GM21619 (cell line): Measurements from ENCODE around the gene C3orf62.

Experiments
- ATAC-seq: cut with Tn5 transposase; IDR thresholded peaks from one replicate; pipeline ENCODE4 v1.9.1; 2021; ENCODE audit not compliant: unreplicated experiment

C3orf62 gene

GRCh38 chr3:49276475-49277382, at the start of gene C3orf62:
TSS of gene C3orf62 (minus strand) at chr3:49277232. CDS start at chr3:49276872, 360 bp downstream.
- peak; percentile 69 for ATAC-seq

GRCh38 chr3:49324768-49325167, 47.7 kb upstream of the C3orf62 start:
- no peak for ATAC-seq

GRCh38 chr3:49316696-49317457, 39.8 kb upstream of the C3orf62 start:
- no peak for ATAC-seq

DNA sequence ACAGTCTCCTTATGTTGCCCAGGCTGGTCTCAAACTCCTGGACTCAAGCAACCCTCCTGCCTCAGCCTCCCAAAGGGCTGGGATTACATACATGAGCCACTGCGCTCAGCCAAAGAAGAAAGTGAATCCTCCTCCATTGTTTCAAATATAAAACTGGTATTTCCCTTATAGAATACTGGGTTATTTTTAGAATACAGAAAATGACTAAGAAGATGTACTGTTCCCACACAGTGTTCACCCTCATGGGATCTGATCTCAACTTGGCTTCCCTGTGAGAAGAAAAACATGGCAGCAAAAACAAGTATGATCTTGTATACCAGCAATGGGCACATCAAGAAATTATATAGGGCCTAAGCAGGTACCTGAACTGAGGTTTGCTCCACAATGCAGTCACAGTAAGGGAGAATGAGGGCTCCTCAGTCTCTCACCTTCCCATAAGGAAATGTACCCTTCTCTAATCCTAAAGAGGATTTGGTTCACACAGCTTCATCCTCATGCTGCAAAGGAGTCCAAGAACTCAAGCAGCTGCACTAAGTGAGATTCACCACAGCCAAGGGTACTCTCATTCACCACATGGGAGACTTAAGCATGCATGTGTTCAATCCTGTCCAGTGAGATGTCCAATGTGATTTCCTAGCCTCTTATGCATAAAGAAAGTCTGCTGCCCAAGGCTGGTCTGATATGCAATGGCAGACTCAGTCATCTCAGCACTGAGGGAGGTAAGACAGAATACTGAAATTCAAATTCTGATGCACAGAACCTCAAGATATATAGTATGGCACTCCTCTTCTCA, 37.1 kb upstream of the C3orf62 start:
- no peak for ATAC-seq

GRCh38 chr3:49311283-49311682, 34.3 kb upstream of the C3orf62 start:
- ATAC-seq, result no peak

DNA sequence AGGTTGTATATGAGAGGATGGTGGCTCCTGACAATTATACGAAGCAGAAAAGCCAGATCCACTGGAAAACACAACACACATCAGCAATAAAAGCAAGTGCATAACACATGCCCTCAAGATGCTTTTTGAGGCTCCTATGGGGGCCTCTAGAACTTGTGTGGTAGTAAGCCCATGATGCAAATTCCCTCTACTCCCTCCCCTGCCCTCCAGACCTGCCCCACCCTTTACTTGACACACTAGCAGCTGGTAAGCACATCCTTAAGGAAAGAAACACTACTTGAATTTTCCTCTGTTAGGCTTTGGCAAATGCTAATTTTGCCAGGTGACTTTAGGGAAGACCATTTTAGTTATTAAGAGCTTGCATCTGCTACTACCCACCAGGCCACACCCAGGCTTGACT, 33.6 kb upstream of the C3orf62 start:
- ATAC-seq, result no peak

DNA sequence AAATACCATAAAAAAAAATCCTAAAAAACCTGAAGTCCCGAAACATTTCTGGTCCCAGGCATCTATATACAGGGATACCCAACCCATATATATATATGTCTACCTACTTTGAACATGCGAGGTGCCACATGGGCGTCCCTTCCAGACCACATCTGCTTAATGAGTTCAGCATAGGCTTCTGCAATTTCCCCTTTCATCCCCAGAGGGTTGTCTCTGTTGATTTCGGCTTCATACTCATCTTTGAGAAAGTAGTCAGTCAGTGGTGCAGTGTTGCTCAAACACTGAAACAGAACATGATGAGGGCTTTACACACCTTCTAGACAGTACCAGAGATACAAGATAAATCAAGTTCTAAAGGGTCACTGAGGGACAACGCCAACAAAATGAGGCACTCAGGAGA, 28.6 kb upstream of the C3orf62 start:
- no peak for ATAC-seq

GRCh38 chr3:49302613-49303012, 25.6 kb upstream of the C3orf62 start:
- ATAC-seq, result no peak

GRCh38 chr3:49300595-49300994, 23.6 kb upstream of the C3orf62 start:
- ATAC-seq, result no peak

DNA sequence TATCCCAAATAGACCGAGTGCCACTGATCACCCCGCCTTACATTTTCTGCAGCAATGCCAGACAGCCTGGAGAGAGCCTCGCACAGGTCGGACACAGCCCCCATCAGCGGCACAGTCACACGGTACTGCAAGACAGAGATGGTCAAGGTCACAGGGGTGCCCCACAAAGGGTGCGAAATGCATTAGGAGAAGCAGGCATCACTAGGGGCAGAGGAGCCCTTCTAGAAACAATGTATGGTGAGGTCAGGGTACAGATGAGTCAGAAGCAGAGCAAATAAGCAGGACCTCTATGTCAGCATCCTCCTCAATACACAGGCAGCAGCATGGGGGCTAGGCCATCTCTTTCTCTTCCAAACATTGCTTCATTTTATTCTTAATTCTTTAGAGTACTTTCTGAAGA, 21.5 kb upstream of the C3orf62 start:
- ATAC-seq, result no peak

- no peak for ATAC-seq
These were observed 19.9 kb upstream of the C3orf62 start for GRCh38 chr3:49296781-49297411.

DNA sequence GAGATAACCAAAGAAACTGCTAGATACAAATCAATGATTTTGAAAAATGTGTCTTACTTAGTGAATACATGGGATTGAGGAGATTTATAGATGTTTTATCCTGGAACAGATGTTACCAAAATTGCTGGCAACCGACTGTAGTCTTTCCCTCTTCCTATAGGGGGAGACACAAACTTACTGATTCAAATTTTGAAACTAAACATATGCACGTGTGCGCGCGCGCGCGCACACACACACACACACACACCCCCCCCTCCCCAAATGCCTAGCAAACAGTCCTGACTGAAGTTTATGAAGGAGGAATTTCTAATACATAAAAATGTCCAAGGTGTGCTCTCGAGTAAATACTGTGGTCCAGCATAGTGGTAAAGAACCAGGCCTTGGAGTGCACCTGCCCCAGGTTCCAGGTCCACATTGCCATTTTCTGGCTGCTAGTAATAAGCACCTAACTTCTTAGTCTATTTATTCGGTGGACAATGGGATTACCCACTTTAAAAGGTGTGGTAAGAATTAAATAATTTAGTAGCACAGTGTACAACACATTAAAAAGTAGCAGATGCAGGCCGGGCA, 18.5 kb upstream of the C3orf62 start:
- no peak for ATAC-seq

GRCh38 chr3:49294343-49294742, 17.3 kb upstream of the C3orf62 start:
- ATAC-seq, result no peak

- ATAC-seq, result no peak
These were observed 7.0 kb upstream of the C3orf62 start for GRCh38 chr3:49283997-49284396.

DNA sequence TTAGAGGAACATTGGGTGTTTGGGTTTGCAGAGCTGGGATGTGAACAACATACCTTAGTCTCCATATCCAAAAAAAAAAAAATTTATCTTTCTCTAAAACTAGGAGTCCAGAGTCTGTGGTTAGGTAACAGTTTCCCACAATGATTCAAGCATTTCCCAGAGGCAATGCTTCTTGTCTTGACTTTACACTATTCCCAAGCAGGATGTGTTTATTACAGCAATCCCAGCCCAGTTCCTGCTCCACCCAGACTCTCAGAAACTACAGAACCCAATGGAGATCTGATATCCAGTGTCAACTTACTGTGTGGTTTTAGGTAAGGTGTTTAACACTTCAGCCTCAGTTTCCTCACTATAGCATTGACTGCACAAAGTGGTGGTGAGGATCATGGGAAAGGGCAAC, 2.3 kb upstream of the C3orf62 start:
- no peak for ATAC-seq

DNA sequence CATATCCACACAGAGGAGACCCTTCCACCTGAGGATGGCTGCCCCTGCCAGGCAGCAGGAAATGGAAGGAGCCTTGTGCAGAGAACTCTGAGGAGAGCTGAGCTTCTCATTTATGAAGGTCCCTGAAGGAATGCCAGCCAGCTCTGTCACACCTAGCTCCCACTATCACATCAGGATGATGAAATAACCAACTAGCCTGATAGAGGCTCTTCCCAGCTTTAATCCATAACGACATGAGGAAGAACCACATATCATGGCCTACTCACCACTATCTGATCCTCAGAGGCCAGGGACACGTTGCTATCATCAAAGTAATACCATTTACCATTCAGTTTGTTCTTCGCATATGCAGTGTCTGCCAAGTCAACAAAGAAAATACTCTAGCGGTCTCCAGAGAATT, 1.5 kb upstream of the C3orf62 start:
- no peak for ATAC-seq

DNA sequence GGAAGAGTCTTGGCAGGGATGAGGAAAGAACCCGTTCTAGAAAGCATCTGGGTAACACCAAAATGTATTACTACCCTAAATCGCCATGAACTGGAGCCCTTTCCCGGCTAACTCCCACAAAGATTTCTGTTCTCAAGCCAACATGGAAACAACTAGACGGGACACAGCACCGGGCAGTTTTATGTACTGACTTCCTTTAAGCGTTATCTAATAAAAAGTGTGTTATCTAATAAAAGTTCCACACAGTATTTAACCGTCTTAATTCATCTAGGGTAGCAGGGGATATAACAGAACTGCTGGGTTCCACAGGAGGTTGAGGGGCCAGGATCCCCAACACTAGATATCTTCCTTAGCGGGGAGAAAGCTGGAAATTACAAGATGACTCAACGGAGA, 347 bp upstream of the C3orf62 start:
- no peak for ATAC-seq

DNA sequence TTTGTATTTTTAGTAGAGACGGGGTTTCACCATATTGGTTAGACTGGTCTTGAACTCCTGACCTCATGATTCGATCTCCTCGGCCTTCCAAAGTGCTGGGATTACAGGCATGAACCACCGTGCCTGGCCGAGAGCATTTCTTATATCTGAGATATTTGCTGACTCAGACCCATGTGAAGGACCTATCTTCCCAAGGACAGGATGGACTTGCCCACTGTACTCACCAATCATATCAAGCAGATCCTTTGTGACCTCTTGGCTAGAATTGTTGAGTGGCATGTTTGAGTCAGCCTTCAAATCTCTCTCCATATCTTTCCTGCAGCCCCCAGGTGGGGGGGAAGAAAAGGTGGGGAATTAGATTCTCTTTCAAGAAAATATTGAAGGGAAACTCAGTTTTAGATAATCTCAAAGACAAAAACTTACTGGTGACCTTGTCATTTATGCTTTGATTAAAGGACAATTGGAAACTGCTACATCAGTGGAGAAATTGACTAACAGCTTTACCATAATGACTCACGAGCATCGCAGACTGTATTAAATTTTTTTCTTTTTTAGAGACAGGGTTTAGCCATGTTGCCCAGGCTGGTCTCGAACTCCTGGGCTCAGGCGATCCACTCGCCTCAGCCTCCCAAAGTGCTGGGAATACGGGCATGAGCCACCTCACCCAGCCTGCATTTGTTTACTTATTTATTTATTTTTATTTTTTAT, 3.1 kb downstream of the C3orf62 start:
- ATAC-seq, result no peak

DNA sequence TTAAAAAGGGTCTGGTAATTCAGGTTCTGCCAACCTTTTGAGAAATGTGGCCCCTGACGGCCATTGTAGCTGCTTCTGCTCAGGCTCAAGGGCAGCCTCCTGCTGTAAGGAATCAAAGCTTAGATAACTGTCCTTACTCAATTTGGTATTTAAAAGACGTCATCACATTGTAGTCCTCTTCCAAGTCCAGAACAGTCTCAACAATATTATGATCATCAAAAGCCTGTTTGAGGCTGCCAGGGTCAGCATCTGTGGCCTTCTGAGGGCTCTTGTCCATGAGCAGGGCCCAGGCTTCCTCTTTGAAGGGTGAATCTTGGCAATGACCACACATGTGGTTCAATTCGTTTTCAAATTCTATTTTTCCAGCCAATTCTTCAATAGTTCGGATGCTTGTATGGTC, 6.0 kb downstream of the C3orf62 start:
- no peak for ATAC-seq

GRCh38 chr3:49270156-49270500, 6.9 kb downstream of the C3orf62 start:
- ATAC-seq, result no peak
